ENCODE data around the gene ZNF678.
"Not testable (repeated sequence)": the region's sequence is repeated elsewhere in the genome, so short reads cannot be mapped to it uniquely, and the experiment has no call there.

The ZNF678 gene

GRCh38 chr1:227546059-227546458, 17.3 kb upstream of the ZNF678 start:
- no peak for TF ChIP-seq CTCF (IDR thresholded peaks at IDR 0.05)
- H3K27ac ChIP-seq = no peak overlapping the region
- no peak overlapping the region for H3K4me3 ChIP-seq
- DNase-seq (ENCODE audit: low spot score) = no peak

- no peak overlapping the region for H3K27ac ChIP-seq
- no peak for TF ChIP-seq CTCF (IDR thresholded peaks at IDR 0.05)
- no peak overlapping the region for H3K4me3 ChIP-seq
- no peak for DNase-seq (ENCODE audit: low spot score)
Measured at GRCh38 chr1:227546598-227547309, 16.6 kb upstream of the ZNF678 start.

GRCh38 chr1:227547310-227548118, 15.8 kb upstream of the ZNF678 start:
- Histone ChIP-seq H3K4me3 (no peak overlapping the region), H3K27ac (no peak overlapping the region)
- TF ChIP-seq CTCF (IDR thresholded peaks at IDR 0.05) = no peak
- DNase-seq (ENCODE audit: low spot score) = no peak

- no peak for DNase-seq (ENCODE audit: low spot score)
- no peak overlapping the region for H3K4me3 ChIP-seq
- no peak for TF ChIP-seq CTCF (IDR thresholded peaks at IDR 0.05)
- no peak overlapping the region for H3K27ac ChIP-seq
Measured at GRCh38 chr1:227548119-227548397, 15.3 kb upstream of the ZNF678 start.

GRCh38 chr1:227548448-227548847, 14.9 kb upstream of the ZNF678 start:
- Histone ChIP-seq H3K4me3 (no peak overlapping the region), H3K27ac (no peak overlapping the region)
- TF ChIP-seq CTCF (IDR thresholded peaks at IDR 0.05) = no peak
- DNase-seq (ENCODE audit: low spot score) = no peak

- no peak for DNase-seq (ENCODE audit: low spot score)
- no peak overlapping the region for H3K4me3 ChIP-seq
- H3K27ac ChIP-seq = no peak overlapping the region
- no peak for TF ChIP-seq CTCF (IDR thresholded peaks at IDR 0.05)
Measured at GRCh38 chr1:227549892-227550291, 13.5 kb upstream of the ZNF678 start.

- H3K27ac ChIP-seq; H3K4me3 ChIP-seq; DNase-seq (ENCODE audit: low spot score): not testable (repeated sequence)
Measured at GRCh38 chr1:227551881-227552280, 11.5 kb upstream of the ZNF678 start.

Measured in coronary artery (tissue), 2 donors.